GM21723 (cell line): ENCODE data around the gene NCAPG2.

Source experiments
- ATAC-seq: cut with Tn5 transposase; IDR thresholded peaks from one replicate; pipeline ENCODE4 v1.9.1; 2021; ENCODE audit warnings: mild to moderate bottlenecking, moderate library complexity; ENCODE audit not compliant: unreplicated experiment

The NCAPG2 gene

GRCh38 chr7:158735935-158736334 lies 31.3 kb upstream of the NCAPG2 start:
- no peak for ATAC-seq

- no peak for ATAC-seq
These were observed 30.3 kb upstream of the NCAPG2 start for GRCh38 chr7:158734861-158735260.

- no peak for ATAC-seq
These were observed 29.3 kb upstream of the NCAPG2 start for GRCh38 chr7:158733775-158734494.

GRCh38 chr7:158733220-158733519 lies 28.6 kb upstream of the NCAPG2 start:
- no peak for ATAC-seq

GRCh38 chr7:158732494-158733219 lies 28.1 kb upstream of the NCAPG2 start:
- no peak for ATAC-seq

GRCh38 chr7:158731761-158732160 lies 27.2 kb upstream of the NCAPG2 start:
- no peak for ATAC-seq

GRCh38 chr7:158730383-158731346 lies 26.1 kb upstream of the NCAPG2 start:
- ATAC-seq, result no peak

- ATAC-seq, result no peak
These were observed 25.2 kb upstream of the NCAPG2 start for GRCh38 chr7:158729646-158730382.

GRCh38 chr7:158728911-158729645 lies 24.5 kb upstream of the NCAPG2 start:
- no peak for ATAC-seq

- ATAC-seq, result no peak
These were observed 23.1 kb upstream of the NCAPG2 start for GRCh38 chr7:158727690-158728089.

- no peak for ATAC-seq
These were observed 21.7 kb upstream of the NCAPG2 start for GRCh38 chr7:158726277-158726807.

- no peak for ATAC-seq
These were observed 20.8 kb upstream of the NCAPG2 start for GRCh38 chr7:158725506-158725800.

GRCh38 chr7:158724658-158725505 lies 20.3 kb upstream of the NCAPG2 start:
- ATAC-seq, result no peak

- no peak for ATAC-seq
These were observed 19.2 kb upstream of the NCAPG2 start for GRCh38 chr7:158723714-158724385.

GRCh38 chr7:158723266-158723665 lies 18.7 kb upstream of the NCAPG2 start:
- no peak for ATAC-seq

- no peak for ATAC-seq
These were observed 18.1 kb upstream of the NCAPG2 start for GRCh38 chr7:158722574-158723237.

GRCh38 chr7:158720112-158720511 lies 15.5 kb upstream of the NCAPG2 start:
- ATAC-seq, result no peak

- ATAC-seq, result no peak
These were observed 12.2 kb upstream of the NCAPG2 start for GRCh38 chr7:158716802-158717201.
